ENCODE data around the gene SPEG.
"Not testable (repeated sequence)": the region's sequence is repeated elsewhere in the genome, so short reads cannot be mapped to it uniquely, and the experiment has no call there.

The SPEG gene

GRCh38 chr2:219405451-219405850, 29.2 kb upstream of the SPEG start:
- H3K9me3 ChIP-seq (ENCODE audit: control insufficient read depth, low read length): no peaks in the 10 kb centered on the region
- WGBS, 2 experiments (ENCODE audit: insufficient coverage in 2 of 2): 76 to 80% methylated on average over 7 to 8 of the region's 9 CpGs
- H3K4me3 ChIP-seq (ENCODE audit: extremely low read depth, insufficient read depth, low read length, poor library complexity, severe bottlenecking): no peak overlapping the region
- peaks cover 69% of the 10 kb centered on the region for H3K4me1 ChIP-seq (ENCODE audit: control insufficient read depth, insufficient read depth, low read length, poor library complexity, severe bottlenecking)
- no peaks in the 10 kb centered on the region for H3K36me3 ChIP-seq (ENCODE audit: control insufficient read depth, insufficient read depth, low read length)
- H3K27ac ChIP-seq (ENCODE audit: low read depth, low read length, severe bottlenecking): peak overlapping the region; percentile 29

DNA sequence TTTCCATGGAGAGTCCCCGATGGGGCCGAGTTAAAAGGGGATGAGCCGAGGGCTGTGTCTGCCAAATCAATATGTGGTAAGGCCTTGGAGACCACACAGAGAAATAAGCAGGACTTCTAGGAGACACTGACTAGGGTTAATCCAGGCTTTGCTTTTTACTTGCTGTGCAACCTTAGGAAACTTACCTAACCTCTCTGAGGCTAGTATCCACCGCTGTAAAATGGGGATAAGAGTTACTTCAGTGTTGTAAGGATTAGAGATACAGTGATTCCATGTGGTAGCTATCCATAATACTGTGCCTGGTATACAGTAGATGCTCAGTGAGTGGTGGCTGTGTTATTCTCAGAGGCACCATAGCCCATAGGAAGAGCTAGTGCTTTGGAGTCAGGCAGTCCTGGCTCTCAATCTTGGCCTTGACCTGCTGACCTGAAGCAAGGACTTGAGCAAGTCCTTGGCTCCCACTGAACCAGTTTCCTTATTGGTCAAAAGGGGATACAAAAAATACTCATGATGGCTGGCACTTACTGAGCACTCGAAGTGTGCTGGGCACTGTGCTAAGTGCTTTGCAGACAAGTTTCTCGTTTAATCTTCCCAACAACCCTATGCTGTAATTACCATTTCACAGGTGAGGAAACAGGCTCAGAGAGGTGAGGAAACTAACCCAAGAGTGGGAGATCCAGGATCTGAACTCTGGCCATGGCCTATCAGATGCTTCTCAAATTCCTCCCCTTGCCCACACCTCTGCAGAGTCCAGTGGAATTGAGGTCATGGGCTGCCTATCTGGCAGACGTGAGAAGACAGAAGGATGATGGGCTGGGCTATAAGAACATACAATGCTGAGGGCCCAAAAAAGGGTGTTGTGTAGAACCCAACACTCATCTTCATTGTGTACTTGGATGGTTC, 28.4 kb upstream of the SPEG start:
- Histone ChIP-seq H3K4me3 (ENCODE audit: extremely low read depth, insufficient read depth, low read length, poor library complexity, severe bottlenecking) (no peak overlapping the region), H3K4me1 (ENCODE audit: control insufficient read depth, insufficient read depth, low read length, poor library complexity, severe bottlenecking) (peaks cover 63% of the 10 kb centered on the region), H3K9me3 (ENCODE audit: control insufficient read depth, low read length) (no peaks in the 10 kb centered on the region), H3K27ac (ENCODE audit: low read depth, low read length, severe bottlenecking) (peak overlapping the region; percentile 90), H3K36me3 (ENCODE audit: control insufficient read depth, insufficient read depth, low read length) (no peaks in the 10 kb centered on the region)
- whole genome bisulfite sequencing, 2 experiments (ENCODE audit: insufficient coverage in 2 of 2): 90 to 98% methylated on average over 4 to 5 of the region's 7 CpGs

DNA sequence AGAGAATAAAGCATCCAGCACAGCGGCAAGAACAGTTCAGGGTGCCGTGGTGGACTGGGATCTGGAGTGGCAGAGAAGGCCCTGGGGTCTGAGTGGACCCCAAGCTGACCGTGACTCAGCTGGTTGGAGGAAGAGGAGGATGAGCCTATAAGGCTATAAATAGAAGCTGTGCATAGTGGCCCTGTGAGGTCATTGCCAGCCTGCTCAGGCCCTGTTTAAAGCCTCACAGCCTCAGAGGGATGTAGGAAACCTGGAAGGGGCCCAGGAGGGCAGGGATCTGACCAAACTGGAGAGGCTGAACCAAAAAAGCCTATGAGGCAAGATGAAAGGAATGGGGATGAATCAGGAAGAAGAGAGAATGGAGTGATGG, 27.8 kb upstream of the SPEG start:
- H3K27ac ChIP-seq (ENCODE audit: low read depth, low read length, severe bottlenecking): peak overlapping the region; percentile 90

DNA sequence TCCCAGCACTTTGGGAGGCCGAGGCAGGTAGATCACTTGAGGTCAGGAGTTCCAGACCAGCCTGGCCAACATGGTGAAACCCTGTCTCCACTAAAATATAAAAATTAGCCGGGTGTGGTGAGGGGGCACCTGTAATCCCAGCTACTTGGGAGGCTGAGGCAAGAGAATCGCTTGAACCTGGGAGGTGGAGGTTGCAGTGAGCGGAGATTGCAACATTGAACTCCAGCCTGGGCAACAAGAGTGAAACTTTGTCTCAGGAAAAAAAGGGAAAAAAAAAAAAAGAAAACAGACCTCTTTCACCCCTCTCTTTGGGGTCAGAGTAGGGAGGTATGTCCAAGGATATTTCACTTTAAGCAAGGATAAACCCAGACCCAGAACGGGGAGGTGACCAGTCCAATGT, 27.3 kb upstream of the SPEG start:
- not testable (repeated sequence) for H3K36me3 ChIP-seq (ENCODE audit: control insufficient read depth, insufficient read depth, low read length); H3K4me3 ChIP-seq (ENCODE audit: extremely low read depth, insufficient read depth, low read length, poor library complexity, severe bottlenecking); H3K9me3 ChIP-seq (ENCODE audit: control insufficient read depth, low read length)
- H3K4me1 ChIP-seq (ENCODE audit: control insufficient read depth, insufficient read depth, low read length, poor library complexity, severe bottlenecking): peaks cover 52% of the 10 kb centered on the region
- peak overlapping the region; percentile 90 for H3K27ac ChIP-seq (ENCODE audit: low read depth, low read length, severe bottlenecking)
- 67% methylated on average over 4 of the region's 5 CpGs; no CpG with 5 or more reads in 1 of the 2 experiments for WGBS, 2 experiments (ENCODE audit: insufficient coverage in 2 of 2)

More for the DNA sequence above, 27.8 kb upstream of the SPEG start:
- Histone ChIP-seq H3K36me3 (ENCODE audit: control insufficient read depth, insufficient read depth, low read length) (no peaks in the 10 kb centered on the region), H3K4me3 (ENCODE audit: extremely low read depth, insufficient read depth, low read length, poor library complexity, severe bottlenecking) (no peak overlapping the region), H3K9me3 (ENCODE audit: control insufficient read depth, low read length) (peaks cover 5% of the 10 kb centered on the region), H3K4me1 (ENCODE audit: control insufficient read depth, insufficient read depth, low read length, poor library complexity, severe bottlenecking) (peaks cover 57% of the 10 kb centered on the region)
- 81 to 95% methylated on average over 3 of the region's 3 CpGs for WGBS, 2 experiments (ENCODE audit: insufficient coverage in 2 of 2)

DNA sequence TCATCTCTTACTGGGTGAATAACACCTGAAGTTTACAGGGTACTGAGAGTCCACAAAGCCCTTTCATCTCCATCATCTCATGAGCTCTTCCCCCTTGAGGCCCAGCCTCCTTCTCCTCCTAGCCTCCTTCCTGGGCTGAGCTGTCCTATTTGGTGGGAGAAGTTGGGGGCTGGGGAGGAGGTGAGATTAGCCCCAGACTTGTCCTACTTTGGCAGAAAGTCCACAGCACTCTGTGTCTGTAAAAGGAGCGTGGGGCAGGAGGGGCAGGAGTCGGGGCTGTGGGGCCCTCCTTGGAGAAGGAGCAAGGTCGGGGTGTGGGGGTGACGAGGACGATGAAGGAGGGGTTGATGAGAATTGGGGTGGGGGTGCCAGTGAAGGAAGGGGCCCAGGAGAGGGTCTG, 26.4 kb upstream of the SPEG start:
- peaks cover 9% of the 10 kb centered on the region for H3K9me3 ChIP-seq (ENCODE audit: control insufficient read depth, low read length)
- no peaks in the 10 kb centered on the region for H3K36me3 ChIP-seq (ENCODE audit: control insufficient read depth, insufficient read depth, low read length)
- 93 to 94% methylated on average over 4 to 5 of the region's 5 CpGs for WGBS, 2 experiments (ENCODE audit: insufficient coverage in 2 of 2)
- H3K4me3 ChIP-seq (ENCODE audit: extremely low read depth, insufficient read depth, low read length, poor library complexity, severe bottlenecking): no peak overlapping the region
- no peak overlapping the region for H3K27ac ChIP-seq (ENCODE audit: low read depth, low read length, severe bottlenecking)
- peaks cover 48% of the 10 kb centered on the region for H3K4me1 ChIP-seq (ENCODE audit: control insufficient read depth, insufficient read depth, low read length, poor library complexity, severe bottlenecking)

DNA sequence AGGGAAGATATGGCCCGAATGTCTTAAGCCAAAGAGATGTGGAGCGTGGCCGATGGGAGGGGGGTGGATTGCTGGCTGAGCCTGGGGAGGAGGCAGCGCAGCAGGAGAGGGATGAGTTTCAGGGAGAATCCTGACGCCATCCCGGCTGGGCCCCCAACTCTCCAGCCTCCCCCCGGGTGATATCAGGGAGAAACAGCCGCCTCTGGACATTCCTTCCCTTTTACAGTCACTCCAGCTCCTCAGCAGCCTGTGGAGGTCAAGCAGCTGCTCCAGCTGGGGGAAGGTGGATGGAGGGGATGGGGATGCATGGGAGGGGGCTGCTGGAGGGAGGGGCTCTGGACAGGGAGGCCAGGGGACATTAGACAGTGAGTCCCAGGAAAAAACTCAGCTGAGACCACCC, 26.0 kb upstream of the SPEG start:
- 90 to 100% methylated on average over 4 of the region's 8 CpGs for WGBS, 2 experiments (ENCODE audit: insufficient coverage in 2 of 2)
- Histone ChIP-seq H3K9me3 (ENCODE audit: control insufficient read depth, low read length) (peaks cover 9% of the 10 kb centered on the region), H3K27ac (ENCODE audit: low read depth, low read length, severe bottlenecking) (no peak overlapping the region), H3K36me3 (ENCODE audit: control insufficient read depth, insufficient read depth, low read length) (no peaks in the 10 kb centered on the region), H3K4me1 (ENCODE audit: control insufficient read depth, insufficient read depth, low read length, poor library complexity, severe bottlenecking) (peaks cover 48% of the 10 kb centered on the region), H3K4me3 (ENCODE audit: extremely low read depth, insufficient read depth, low read length, poor library complexity, severe bottlenecking) (no peak overlapping the region)

DNA sequence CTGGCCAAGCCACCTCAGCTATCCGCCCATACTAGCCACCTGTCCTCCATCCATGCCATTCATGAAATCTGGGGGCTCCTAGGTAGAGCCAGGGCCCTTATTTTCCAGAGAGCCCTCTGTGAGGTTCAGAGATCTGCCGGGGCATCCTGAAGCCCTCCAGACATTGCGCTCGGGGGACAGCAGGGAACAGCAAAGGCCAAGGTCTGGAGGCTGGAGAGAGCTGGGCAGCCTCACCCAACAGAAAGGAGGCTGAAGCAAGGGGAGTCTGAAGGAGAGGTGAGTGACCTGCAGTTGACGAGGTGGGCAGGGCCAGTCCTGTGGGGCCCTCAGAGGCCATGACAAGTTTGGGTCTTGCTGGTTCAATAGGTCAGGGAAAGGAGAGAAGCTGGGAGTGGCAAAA, 25.0 kb upstream of the SPEG start:
- Histone ChIP-seq H3K27ac (ENCODE audit: low read depth, low read length, severe bottlenecking) (no peak overlapping the region), H3K9me3 (ENCODE audit: control insufficient read depth, low read length) (peaks cover 9% of the 10 kb centered on the region), H3K4me3 (ENCODE audit: extremely low read depth, insufficient read depth, low read length, poor library complexity, severe bottlenecking) (no peak overlapping the region), H3K4me1 (ENCODE audit: control insufficient read depth, insufficient read depth, low read length, poor library complexity, severe bottlenecking) (peaks cover 38% of the 10 kb centered on the region), H3K36me3 (ENCODE audit: control insufficient read depth, insufficient read depth, low read length) (no peaks in the 10 kb centered on the region)
- 93 to 100% methylated on average over 5 of the region's 5 CpGs for whole genome bisulfite sequencing, 2 experiments (ENCODE audit: insufficient coverage in 2 of 2)

DNA sequence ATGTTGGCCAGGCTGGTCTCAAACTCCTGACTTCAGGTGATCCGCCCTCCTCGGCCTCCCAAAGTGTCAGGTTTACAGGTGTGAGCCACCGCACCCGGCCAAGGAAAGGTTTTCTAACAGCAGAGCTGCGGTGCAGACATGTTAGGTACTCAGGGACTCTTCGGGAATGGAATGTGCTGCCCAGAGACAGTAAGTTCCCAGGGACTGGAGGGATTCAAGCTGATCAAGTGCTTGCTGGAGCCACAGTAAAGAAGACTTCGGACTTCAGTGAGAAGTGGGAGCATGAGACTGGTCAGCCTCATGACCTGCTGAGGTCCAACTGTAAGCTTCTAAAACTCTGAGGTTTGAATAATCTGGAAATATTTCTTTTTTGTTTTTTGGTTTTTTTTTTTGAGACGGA, 24.3 kb upstream of the SPEG start:
- H3K4me3 ChIP-seq (ENCODE audit: extremely low read depth, insufficient read depth, low read length, poor library complexity, severe bottlenecking): no peak overlapping the region
- H3K4me1 ChIP-seq (ENCODE audit: control insufficient read depth, insufficient read depth, low read length, poor library complexity, severe bottlenecking): peaks cover 31% of the 10 kb centered on the region
- WGBS, 2 experiments (ENCODE audit: insufficient coverage in 2 of 2): 94 to 95% methylated on average over 7 of the region's 8 CpGs
- peaks cover 9% of the 10 kb centered on the region for H3K9me3 ChIP-seq (ENCODE audit: control insufficient read depth, low read length)
- no peaks in the 10 kb centered on the region for H3K36me3 ChIP-seq (ENCODE audit: control insufficient read depth, insufficient read depth, low read length)
- H3K27ac ChIP-seq (ENCODE audit: low read depth, low read length, severe bottlenecking): no peak overlapping the region

DNA sequence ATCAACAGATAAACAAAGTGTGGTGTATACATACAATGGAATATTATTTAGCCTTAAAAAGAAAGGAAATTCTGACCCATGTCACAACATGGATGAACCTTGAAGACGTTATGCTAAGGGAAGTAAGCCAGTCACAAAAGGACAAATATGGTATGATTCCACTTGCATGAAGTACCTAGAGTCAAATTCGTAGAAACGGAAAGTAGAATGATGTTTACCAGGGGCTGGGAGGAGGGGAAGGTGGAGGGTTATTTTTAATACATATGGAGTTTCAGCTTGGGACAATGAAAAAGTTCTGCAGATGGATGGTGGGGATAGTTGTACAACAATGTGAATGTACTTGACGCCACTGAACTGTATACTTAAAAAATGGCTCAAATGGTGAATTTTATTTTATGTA, 19.8 kb upstream of the SPEG start:
- 89 to 100% methylated on average over 3 of the region's 4 CpGs for WGBS, 2 experiments (ENCODE audit: insufficient coverage in 2 of 2)
- H3K9me3 ChIP-seq (ENCODE audit: control insufficient read depth, low read length): peaks cover 9% of the 10 kb centered on the region

GRCh38 chr2:219415580-219416234, 18.9 kb upstream of the SPEG start:
- H3K27ac ChIP-seq (ENCODE audit: low read depth, low read length, severe bottlenecking): no peak overlapping the region
- WGBS, 2 experiments (ENCODE audit: insufficient coverage in 2 of 2): 71 to 93% methylated on average over 3 to 4 of the region's 5 CpGs
- H3K36me3 ChIP-seq (ENCODE audit: control insufficient read depth, insufficient read depth, low read length): no peaks in the 10 kb centered on the region
- H3K4me1 ChIP-seq (ENCODE audit: control insufficient read depth, insufficient read depth, low read length, poor library complexity, severe bottlenecking): peaks cover 19% of the 10 kb centered on the region
- no peak overlapping the region for H3K4me3 ChIP-seq (ENCODE audit: extremely low read depth, insufficient read depth, low read length, poor library complexity, severe bottlenecking)
- peaks cover 9% of the 10 kb centered on the region for H3K9me3 ChIP-seq (ENCODE audit: control insufficient read depth, low read length)

More for the DNA sequence above, 19.8 kb upstream of the SPEG start:
- no peak overlapping the region for H3K27ac ChIP-seq (ENCODE audit: low read depth, low read length, severe bottlenecking)
- peaks cover 19% of the 10 kb centered on the region for H3K4me1 ChIP-seq (ENCODE audit: control insufficient read depth, insufficient read depth, low read length, poor library complexity, severe bottlenecking)
- H3K36me3 ChIP-seq (ENCODE audit: control insufficient read depth, insufficient read depth, low read length): no peaks in the 10 kb centered on the region
- H3K4me3 ChIP-seq (ENCODE audit: extremely low read depth, insufficient read depth, low read length, poor library complexity, severe bottlenecking): no peak overlapping the region

- 0 to 10% methylated on average over 1 of the region's 3 CpGs for whole genome bisulfite sequencing, 2 experiments (ENCODE audit: insufficient coverage in 2 of 2)
- Histone ChIP-seq H3K4me1 (ENCODE audit: control insufficient read depth, insufficient read depth, low read length, poor library complexity, severe bottlenecking) (peaks cover 19% of the 10 kb centered on the region), H3K4me3 (ENCODE audit: extremely low read depth, insufficient read depth, low read length, poor library complexity, severe bottlenecking) (no peak overlapping the region), H3K36me3 (ENCODE audit: control insufficient read depth, insufficient read depth, low read length) (no peaks in the 10 kb centered on the region), H3K27ac (ENCODE audit: low read depth, low read length, severe bottlenecking) (no peak overlapping the region), H3K9me3 (ENCODE audit: control insufficient read depth, low read length) (peaks cover 9% of the 10 kb centered on the region)
Observed at GRCh38 chr2:219416235-219416602, 18.4 kb upstream of the SPEG start.

Measured in mesodermal cell (in vitro differentiated cells).